SJSA1 (cell line): Measurements from ENCODE around the gene BMPR2. TPM values are rescaled to one million over a fixed set of nuclear protein-coding genes. Genes with fewer than 3 reads are reported as not detected.
A peak's percentile ranks its signal among the peaks of the same experiment; 100 is the strongest.
"Not testable (repeated sequence)": the region's sequence is repeated elsewhere in the genome, so short reads cannot be mapped to it uniquely, and the experiment has no call there.

Experiments used
- DNase-seq, 2 experiments: peaks; one replicate each; pipeline ENCODE4 v3.0.0-alpha.2; 2015 to 2020; ENCODE audit warnings: low spot score in 2 of 2, low read depth in 1 of 2
- H3K27ac ChIP-seq: fragments of 250-450 bp; sonication (Bioruptor Pico); 2 replicates; pipeline ENCODE4 v1.5.1; 2020; ENCODE audit warnings: mild to moderate bottlenecking, moderate library complexity
- H3K27me3 ChIP-seq: fragments of 250-450 bp; sonication (Bioruptor Pico); replicated peaks from 2 replicates; pipeline ENCODE4 v1.5.1; 2020; ENCODE audit warnings: mild to moderate bottlenecking, moderate library complexity
- H3K36me3 ChIP-seq: fragments of 250-450 bp; sonication (Bioruptor Pico); 2 replicates; pipeline ENCODE4 v1.5.1; 2020; ENCODE audit warnings: mild to moderate bottlenecking
- H3K4me1 ChIP-seq: fragments of 250-450 bp; sonication (Bioruptor Pico); replicated peaks from 2 replicates; pipeline ENCODE4 v1.6.1; 2021; ENCODE audit warnings: mild to moderate bottlenecking
- H3K4me3 ChIP-seq: fragments of 250-450 bp; sonication (Bioruptor Pico); 2 replicates; pipeline ENCODE4 v1.5.1; 2020; ENCODE audit warnings: mild to moderate bottlenecking
- H3K9me3 ChIP-seq: fragments of 250-450 bp; sonication (Bioruptor Pico); replicated peaks from 2 replicates; pipeline ENCODE4 v1.5.1; 2020; ENCODE audit warnings: mild to moderate bottlenecking
- total RNA-seq: library from RNA; depleted of rRNA; stranded (reverse); fragments of >200 nt; shearing (Covaris generic); gene quantifications from 2 replicates; pipeline ENCODE4 v1.2.3, GENCODE V29; 2014

BMPR2 gene
- total RNA-seq, 1 experiment from 2014 or later, result 35.5 TPM

DNA sequence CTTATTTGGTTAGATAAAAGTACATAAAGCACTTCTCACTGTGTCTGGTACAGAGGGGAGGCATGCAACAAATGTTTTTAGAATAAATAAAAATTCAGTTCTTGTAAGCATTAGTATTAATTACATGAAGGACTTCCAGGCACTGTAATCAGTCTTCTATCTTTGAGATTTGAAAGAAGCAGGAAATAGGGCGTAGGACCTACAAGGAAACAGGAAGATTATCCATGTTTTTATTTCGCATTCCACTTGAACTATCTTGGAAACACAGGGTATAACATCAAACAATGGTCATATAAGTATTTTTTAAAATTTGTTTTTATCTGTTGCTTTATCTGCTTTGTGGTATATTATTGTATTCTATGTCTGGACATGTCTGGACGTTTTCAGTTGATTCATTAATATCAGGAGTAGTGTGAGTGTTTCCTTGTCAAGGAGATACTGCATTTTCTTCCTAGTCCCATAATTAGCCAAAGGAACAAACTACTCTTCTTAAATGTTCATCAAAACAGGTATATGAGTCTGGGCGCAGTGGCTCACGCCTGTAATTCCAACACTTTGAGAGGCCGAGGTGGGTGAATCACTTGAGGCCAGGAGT is 32.5 kb downstream of the BMPR2 start:
- Histone ChIP-seq H3K27me3 (no peaks in the 10 kb centered on the region), H3K4me1 (peaks cover 7% of the 10 kb centered on the region), H3K36me3 (peaks cover 3% of the 10 kb centered on the region; the same call in 1 of the 2 replicates), H3K9me3 (no peaks in the 10 kb centered on the region), H3K27ac (no peak overlapping the region), H3K4me3 (no peak overlapping the region)
- DNase-seq, result no peak

DNA sequence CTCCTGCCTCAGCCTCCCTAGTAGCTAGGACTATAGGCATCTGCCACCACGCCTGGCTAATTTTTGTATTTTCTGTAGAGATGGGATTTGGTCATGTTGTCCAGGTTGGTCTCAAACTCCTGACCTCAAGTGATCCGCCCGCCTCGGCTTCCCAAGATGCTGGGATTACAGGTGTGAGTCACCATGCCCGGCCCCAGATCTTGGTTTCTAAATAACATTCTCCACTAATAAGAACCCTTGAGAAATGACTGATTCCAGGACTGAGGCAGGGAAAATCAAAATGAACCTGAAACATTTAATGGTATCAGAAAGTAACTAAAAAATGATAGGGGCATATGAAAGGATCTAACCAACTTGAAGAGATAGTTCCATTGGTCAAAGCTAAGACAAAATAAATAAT is 34.0 kb downstream of the BMPR2 start:
- Histone ChIP-seq H3K27me3 (no peaks in the 10 kb centered on the region), H3K27ac (no peak overlapping the region), H3K4me1 (peaks cover 7% of the 10 kb centered on the region), H3K4me3 (no peak overlapping the region), H3K36me3 (peaks cover 10% of the 10 kb centered on the region), H3K9me3 (no peaks in the 10 kb centered on the region)
- DNase-seq, result no peak

DNA sequence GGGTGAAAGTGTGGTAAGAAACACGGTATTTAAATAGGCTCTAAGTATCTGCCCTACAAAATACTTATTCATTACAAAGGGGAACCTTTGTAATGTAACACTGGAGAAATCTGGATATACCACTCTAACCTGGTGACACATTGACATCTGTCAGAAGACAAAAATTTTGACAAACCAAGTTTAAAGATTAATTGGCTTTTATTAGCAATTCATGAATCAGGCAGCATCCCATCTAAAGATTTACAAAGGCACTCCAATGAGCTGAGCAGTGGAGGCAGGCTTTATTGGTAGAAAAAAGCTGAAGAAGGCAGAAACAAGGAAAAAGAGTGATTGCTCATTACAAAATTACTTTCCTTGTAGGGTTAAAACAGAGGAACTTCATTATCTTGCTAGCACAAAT is 35.0 kb downstream of the BMPR2 start:
- Histone ChIP-seq H3K4me1 (peaks cover 7% of the 10 kb centered on the region), H3K27ac (no peak overlapping the region), H3K27me3 (no peaks in the 10 kb centered on the region), H3K9me3 (no peaks in the 10 kb centered on the region), H3K36me3 (peaks cover 10% of the 10 kb centered on the region), H3K4me3 (no peak overlapping the region)
- DNase-seq, result no peak

DNA sequence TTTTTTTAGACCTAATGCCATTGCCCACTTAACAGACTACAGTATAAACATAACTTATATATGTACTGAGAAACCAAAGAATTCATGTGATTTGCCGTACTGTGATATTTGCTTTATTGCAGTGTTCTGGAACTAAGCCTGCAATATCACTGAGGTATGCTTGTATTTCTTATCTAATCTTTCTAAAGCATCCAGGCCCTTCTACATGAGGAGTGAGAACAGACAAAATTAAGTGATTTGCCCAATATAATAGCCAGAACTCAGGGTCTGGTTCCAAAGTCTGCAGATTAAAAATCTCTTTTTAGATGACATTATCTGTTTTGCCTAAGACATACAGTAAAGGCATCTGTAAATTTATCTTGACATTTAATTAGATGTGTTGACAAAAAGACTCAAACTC is 41.9 kb downstream of the BMPR2 start:
- Histone ChIP-seq H3K27ac (no peak overlapping the region), H3K4me3 (no peak overlapping the region), H3K27me3 (no peaks in the 10 kb centered on the region), H3K4me1 (no peaks in the 10 kb centered on the region), H3K9me3 (no peaks in the 10 kb centered on the region), H3K36me3 (peaks cover 7% of the 10 kb centered on the region)
- DNase-seq, result no peak

DNA sequence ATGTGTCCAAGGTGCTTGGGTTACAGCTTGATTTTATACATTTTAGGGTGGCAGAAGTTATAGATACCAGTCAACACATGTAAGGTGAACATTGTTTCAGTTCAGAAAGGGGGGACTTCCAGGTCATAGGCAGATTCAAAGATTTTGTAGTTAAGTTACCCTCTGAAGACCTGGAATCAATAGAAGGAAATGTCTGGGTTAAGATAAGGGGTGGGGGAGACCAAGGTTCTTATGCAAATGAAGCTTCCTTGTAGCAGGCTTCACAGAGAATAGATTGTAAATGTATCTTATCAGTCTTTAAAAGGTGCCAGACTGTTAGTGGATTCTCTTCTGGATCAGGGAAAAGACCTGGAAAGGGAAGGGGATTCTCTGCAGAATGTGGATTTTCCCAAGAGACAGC is 42.4 kb downstream of the BMPR2 start:
- H3K36me3 ChIP-seq, result peaks cover 7% of the 10 kb centered on the region

DNA sequence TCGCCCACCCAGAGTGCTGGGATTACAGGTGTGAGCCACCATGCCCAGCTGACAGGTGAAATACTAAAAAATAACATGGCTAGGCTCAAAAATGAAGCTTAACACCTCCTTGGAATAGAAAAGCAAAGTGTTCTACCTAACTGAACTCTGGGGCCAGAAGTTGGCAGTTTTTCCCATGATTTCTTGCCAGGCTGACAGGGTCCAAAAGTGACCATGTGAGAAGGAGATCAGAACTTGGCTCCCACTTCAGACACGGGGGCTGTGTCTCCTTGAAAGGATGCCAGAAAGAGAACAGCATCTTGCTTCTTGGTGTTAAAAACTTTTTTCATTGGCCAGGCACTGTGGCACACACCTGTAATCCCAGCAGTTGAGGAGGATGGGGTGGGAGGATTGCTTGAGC is 47.0 kb downstream of the BMPR2 start:
- Histone ChIP-seq H3K27ac (no peak overlapping the region), H3K36me3 (no peaks in the 10 kb centered on the region), H3K4me3 (no peak overlapping the region), H3K27me3 (no peaks in the 10 kb centered on the region), H3K9me3 (no peaks in the 10 kb centered on the region), H3K4me1 (no peaks in the 10 kb centered on the region)
- DNase-seq, result no peak

More for the DNA sequence above, 42.4 kb downstream of the BMPR2 start:
- no peaks in the 10 kb centered on the region for H3K27me3 ChIP-seq
- no peak overlapping the region for H3K27ac ChIP-seq
- DNase-seq, result no peak
- H3K9me3 ChIP-seq, result no peaks in the 10 kb centered on the region
- H3K4me1 ChIP-seq, result no peaks in the 10 kb centered on the region
- H3K4me3 ChIP-seq, result no peak overlapping the region

DNA sequence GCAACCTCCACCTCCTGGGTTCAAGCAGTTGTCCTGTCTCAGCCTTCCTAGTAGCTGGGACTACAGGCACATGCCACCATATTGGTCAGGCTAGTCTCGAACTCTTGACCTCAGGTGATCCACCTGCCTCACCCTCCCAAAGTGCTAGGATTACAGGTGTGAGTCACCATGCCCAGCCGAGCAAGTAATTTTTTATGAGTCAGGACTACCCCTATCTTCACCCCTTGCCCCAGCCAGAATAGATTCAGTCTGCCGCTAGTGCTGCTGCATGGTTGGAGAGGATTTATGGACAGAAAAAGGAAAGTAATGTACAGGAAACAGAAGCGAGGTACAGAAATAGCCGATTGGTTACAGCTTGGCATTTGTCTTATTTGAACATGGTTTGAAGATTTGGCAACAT is 48.9 kb downstream of the BMPR2 start:
- no peak overlapping the region for H3K4me3 ChIP-seq
- no peaks in the 10 kb centered on the region for H3K9me3 ChIP-seq
- no peak overlapping the region for H3K27ac ChIP-seq
- no peak for DNase-seq
- peaks cover 14% of the 10 kb centered on the region for H3K4me1 ChIP-seq
- H3K36me3 ChIP-seq, result peaks cover 8% of the 10 kb centered on the region
- no peaks in the 10 kb centered on the region for H3K27me3 ChIP-seq

DNA sequence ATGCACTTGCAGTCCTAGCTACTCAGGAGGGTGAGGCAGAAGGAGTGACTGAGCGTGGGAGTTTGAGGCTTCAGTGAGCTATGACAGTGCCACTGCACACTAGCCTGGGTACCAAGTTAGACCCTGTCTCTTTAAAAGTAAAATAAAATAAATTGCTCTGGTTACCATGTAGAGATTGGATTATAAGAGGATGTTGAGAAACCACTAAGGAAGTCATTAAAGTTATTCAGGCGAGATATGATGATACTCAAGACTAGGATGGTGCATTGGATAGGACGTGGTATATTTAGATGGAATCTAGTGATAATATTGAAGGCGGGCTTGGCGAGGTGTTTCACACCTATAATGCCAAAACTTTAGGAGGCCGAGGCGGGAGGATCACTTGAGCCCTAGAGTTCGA is 50.6 kb downstream of the BMPR2 start:
- H3K36me3 ChIP-seq, result peaks cover 8% of the 10 kb centered on the region
- no peak for DNase-seq
- H3K9me3 ChIP-seq, result no peaks in the 10 kb centered on the region
- H3K4me1 ChIP-seq, result peaks cover 21% of the 10 kb centered on the region
- H3K27me3 ChIP-seq, result no peaks in the 10 kb centered on the region
- H3K27ac ChIP-seq, result no peak overlapping the region
- H3K4me3 ChIP-seq, result no peak overlapping the region

DNA sequence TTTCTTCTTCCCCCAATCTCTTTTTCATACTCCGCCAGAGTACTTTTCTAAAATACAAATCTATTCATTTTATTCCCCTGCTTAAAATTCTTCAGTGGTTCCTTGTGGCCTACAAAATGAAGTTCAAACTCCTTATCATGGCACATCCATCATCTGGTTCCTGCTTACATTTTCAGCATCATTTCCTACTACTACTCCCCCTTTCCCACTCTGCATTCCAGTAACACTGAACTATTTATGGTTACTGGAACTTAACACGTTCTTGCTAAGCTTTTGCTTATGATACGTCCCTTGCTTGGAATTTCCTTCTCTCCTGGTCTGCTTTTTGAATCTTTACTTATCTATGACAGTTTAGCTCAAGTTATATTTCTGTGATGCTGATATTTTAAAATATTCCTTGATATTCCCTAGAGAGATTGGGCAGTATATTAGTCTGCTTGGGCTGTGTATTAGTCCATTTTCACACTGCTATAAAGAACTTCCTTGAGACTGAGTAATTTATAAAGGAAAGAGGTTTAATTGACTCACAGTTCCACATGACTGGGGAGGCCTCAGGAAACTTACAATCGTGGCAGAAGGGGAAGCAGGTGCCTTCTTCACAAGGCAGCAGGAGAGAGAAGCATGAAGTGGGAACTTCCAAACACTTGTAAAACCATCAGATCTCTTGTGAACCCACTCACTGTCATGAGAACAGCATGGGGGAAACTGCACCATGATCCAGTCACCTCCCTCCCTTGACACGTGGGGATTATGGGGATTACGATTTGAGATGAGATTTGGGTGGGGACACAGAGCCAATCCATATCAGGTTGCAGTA is 53.2 kb downstream of the BMPR2 start:
- H3K27ac ChIP-seq, result peak overlapping the region; percentile 59
- no peaks in the 10 kb centered on the region for H3K9me3 ChIP-seq
- DNase-seq, result peak in 1 of 2 experiments; percentile 9
- peaks cover 24% of the 10 kb centered on the region for H3K4me1 ChIP-seq
- H3K27me3 ChIP-seq, result no peaks in the 10 kb centered on the region
- peaks cover 8% of the 10 kb centered on the region for H3K36me3 ChIP-seq
- no peak overlapping the region for H3K4me3 ChIP-seq

DNA sequence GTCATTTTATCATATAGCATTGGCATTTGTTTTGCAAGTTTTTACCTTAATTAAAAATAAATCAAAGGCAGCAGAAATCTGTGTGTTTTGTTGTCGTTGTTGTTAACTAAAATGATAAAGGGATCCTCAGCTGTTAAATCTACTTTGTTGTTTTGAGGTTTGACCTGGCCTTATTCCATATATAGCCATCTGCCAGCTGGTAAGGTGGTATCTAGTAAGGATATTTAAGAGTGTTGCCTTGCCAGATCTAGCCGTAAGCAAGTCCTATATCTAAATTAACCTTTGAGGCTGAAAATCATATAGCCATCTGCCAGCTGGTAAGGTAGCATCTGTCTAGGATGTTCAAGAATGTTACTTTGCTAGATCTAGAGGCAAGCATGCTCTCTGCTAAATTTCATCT is 56.6 kb downstream of the BMPR2 start:
- no peak for DNase-seq
- Histone ChIP-seq H3K27me3 (no peaks in the 10 kb centered on the region), H3K4me1 (peaks cover 24% of the 10 kb centered on the region), H3K27ac (no peak overlapping the region), H3K36me3 (peaks cover 8% of the 10 kb centered on the region), H3K9me3 (no peaks in the 10 kb centered on the region), H3K4me3 (no peak overlapping the region)

DNA sequence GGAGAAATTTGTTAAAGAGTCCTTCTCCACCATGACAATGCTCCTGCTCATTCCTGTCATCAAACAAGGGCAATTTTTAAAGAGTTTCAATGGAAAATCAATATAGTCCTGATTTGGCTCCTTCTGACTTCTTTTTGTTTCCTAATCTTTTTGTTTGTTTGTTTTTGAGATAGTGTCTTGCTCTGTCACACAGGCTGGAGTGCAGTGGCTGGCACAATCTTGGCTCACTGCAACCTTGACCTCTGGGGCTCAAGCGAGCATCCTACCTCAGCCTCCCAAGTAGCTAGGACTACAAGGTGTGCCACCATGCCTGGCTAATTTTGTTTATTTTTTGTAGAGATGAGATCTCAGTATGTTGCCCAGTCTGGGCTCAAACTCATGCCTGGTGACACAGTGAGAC is 58.3 kb downstream of the BMPR2 start:
- DNase-seq, result no peak

DNA sequence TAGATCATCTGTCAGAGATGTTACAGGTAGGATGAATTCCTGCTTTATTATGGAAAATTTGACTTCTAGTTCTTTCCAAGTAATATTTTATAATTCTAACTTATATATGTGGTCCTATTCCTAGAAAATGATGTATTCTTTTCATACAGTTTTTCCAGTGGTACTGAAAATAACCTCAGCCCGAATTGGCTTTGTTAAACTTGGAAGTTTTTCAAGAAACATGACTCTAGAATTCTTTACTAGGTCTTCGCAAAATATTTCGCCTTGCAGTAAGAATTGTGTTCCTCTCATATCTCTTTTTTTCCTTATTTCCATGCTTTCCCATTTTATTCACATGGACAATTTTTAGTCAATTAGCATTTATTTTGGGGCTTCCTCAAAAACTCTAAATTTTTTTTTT is 60.5 kb downstream of the BMPR2 start:
- DNase-seq, result no peak
- H3K4me3 ChIP-seq, result no peak overlapping the region
- H3K27me3 ChIP-seq, result no peaks in the 10 kb centered on the region
- no peaks in the 10 kb centered on the region for H3K36me3 ChIP-seq
- H3K27ac ChIP-seq, result no peak overlapping the region
- H3K4me1 ChIP-seq, result 0 out of 2 replicates have a peak, but pooled peaks cover 3% of the 10 kb centered on the region
- no peaks in the 10 kb centered on the region for H3K9me3 ChIP-seq

More for the DNA sequence above, 58.3 kb downstream of the BMPR2 start:
- Histone ChIP-seq H3K27me3 (no peaks in the 10 kb centered on the region), H3K9me3 (no peaks in the 10 kb centered on the region), H3K4me1 (peaks cover 15% of the 10 kb centered on the region), H3K36me3 (peaks cover 2% of the 10 kb centered on the region; the same call in 1 of the 2 replicates), H3K27ac (no peak overlapping the region), H3K4me3 (no peak overlapping the region)

DNA sequence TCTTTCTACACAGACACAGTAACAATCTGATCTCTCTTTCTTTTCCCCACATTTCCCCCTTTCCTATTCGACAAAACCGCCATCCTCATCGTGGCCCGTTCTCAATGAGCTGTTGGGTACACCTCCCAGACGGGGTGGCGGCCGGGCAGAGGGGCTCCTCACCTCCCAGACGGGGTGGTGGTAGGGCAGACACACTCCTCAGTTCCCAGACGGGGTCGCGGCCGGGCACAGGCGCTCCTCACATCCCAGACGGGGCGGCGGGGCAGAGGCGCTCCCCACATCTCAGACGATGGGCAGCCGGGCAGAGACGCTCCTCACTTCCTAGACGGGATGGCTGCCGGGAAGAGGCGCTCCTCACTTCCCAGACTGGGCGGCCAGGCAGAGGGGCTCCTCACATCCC is 64.0 kb downstream of the BMPR2 start:
- not testable (repeated sequence) for H3K4me1 ChIP-seq, DNase-seq, H3K4me3 ChIP-seq

DNA sequence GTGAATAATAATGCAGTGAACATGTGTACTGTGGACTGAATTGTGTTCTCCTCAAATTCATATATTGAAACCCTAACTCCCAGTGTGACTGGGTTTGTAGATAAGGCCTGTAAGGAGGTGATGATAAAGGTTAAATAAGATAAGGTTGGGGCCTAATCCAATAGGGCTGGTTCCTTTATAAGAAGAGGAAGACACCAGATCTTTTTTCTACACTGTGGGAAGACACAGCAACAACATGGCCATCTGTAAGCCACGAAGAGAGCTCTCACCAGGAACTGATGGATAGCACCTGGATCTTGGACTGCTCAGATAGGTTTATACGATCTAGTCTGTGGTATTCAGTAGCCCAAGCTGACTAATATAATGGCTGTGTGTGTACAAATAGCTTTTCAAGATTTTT is 66.8 kb downstream of the BMPR2 start:
- H3K27ac ChIP-seq, result no peak overlapping the region
- H3K4me1 ChIP-seq, result no peaks in the 10 kb centered on the region
- H3K9me3 ChIP-seq, result no peaks in the 10 kb centered on the region
- H3K36me3 ChIP-seq, result 0 out of 2 replicates have a peak, but pooled peaks cover 3% of the 10 kb centered on the region
- no peak overlapping the region for H3K4me3 ChIP-seq
- DNase-seq, result no peak
- H3K27me3 ChIP-seq, result no peaks in the 10 kb centered on the region

More for the DNA sequence above, 64.0 kb downstream of the BMPR2 start:
- not testable (repeated sequence) for H3K9me3 ChIP-seq, H3K27ac ChIP-seq, H3K27me3 ChIP-seq, H3K36me3 ChIP-seq
